ENCODE measurements around the gene SLC12A4.
A peak's percentile ranks its signal among the peaks of the same experiment; 100 is the strongest.
"Not testable (repeated sequence)": the region's sequence is repeated elsewhere in the genome, so short reads cannot be mapped to it uniquely, and the experiment has no call there.

The SLC12A4 gene

DNA sequence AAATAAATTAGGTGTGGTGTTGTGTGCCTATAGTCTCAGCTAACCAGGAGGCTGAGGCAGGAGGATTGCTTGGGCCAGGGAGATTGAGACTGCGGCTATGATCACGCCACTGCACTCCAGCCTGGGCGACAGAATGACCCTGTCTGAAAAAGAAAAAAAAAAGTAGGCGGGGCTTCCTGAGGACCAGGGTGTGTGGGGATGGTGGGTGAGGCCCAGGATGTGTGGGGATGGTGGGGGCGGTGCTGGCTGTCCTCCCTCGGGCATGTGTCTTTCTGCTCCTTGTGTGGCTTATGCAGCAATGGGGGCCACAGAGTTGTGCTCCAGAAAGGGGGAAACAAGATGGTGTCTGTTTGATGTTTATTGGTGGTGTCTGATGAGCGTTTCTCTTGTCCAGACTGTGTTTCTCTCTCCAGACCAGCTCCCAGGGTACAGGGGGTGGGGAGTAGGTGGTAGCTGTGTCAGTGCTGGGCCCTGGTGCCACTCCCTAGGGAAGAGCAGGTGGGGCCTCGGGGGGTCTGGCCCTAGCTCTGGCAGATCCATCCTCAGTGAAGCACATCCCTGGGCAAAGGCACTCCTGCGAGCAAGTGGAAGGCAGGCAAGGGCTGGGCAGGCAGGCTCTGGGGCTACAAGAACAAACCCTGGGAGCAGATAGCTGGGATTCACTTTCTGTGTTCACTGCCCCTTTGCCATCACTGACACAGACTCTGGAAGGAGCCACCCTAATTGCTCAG lies 26.8 kb downstream of the SLC12A4 start:
- DNase-seq (ENCODE audit: low read depth) = no peak

DNA sequence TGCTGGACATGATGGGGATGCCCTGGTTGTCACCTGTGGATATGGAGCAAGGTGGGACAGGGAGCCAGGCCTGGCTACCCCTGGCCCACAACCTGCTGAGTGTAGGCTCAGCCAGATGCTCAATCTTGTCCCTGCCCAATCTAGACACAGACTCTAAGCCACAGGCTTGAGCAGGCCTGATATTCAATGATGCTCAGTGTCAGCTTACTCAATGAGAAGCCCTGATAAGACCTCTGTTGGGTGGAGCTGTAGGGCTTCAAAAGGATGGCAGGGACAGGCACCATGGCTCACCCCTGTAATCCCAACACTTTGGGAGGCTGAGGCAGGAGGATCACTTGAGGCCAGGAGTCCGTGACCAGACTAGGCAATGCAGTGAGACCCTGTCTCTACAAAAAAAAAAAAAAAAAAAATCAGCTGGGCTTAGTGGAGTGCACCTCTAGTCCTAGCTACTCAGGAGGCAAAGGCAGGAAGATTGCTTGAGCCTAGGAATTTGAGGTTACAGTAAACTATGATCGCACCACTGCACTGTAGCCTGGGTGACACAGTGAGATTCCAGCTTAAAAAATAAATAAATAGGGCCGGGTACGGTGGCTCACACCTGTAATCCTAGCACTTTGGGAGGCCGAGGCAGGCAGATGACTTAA lies 27.9 kb downstream of the SLC12A4 start:
- DNase-seq (ENCODE audit: low read depth) = no peak

DNA sequence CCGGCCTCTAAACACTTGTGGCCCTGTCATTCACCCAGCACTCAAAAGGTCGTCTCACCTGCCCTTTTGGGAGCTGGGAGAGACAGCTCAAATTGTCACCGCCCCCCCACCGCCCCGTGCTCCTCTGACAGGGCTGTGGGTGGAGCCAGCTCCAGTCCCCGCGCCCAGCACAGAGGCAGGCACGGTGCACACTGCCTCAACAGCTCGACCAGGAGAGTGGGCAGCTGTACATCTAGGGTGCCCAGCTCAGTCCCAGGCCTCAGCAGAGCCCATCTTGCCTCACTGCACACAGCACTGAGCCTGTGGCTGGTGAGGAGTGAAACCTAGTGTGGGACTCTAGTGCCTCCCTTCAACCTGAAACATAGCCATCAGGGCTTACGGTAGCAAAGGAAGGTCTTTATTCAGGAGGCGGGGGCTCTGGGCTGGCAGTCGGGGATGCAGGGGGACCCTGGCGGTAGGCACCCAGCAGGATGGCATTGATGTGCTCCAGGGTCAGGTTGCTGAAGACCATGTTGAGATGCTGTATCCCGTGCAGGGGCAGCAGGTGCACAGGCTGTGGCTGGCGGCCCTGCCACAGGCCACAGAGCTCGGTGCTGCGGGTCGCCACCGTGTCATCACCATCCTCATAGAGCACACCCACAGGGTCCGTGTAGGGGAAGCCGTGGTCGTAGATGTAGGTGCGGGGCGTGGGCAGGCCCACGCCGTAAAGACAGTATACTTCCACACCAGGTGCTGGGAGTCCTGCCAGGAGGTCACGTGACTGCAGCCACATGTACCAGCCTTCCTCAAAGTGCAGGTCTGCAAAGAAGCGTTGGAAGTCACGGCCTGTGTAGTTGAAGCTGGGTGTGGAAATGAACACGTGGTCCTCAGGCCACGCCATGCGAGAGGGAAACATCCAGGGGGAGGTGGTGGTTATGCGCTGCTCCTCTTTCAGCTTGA lies 28.7 kb downstream of the SLC12A4 start:
- no peak for DNase-seq (ENCODE audit: low read depth)

DNA sequence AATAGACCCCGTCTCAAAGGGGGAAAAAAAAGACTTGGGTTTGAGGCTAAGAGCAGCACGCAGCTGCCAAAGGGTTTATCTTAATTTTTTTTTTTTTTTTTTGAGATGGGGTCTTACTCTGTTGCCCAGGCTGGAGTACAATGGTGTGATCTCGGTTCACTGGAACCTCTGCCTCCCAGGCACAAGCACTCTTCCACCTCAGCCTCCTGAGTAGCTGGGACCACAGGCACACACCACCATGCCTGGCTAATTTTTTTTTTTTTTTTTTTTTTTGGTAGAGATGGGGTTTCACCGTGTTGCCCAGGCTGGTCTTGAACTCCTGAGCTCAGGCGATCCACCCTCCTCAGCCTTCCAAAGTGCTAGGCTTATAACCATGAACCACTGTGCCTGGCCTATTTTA lies 30.7 kb downstream of the SLC12A4 start:
- DNase-seq (ENCODE audit: low read depth) = not testable (repeated sequence)

GRCh38 chr16:67936880-67937605 lies 31.4 kb downstream of the SLC12A4 start:
- DNase-seq (ENCODE audit: low read depth) = no peak

DNA sequence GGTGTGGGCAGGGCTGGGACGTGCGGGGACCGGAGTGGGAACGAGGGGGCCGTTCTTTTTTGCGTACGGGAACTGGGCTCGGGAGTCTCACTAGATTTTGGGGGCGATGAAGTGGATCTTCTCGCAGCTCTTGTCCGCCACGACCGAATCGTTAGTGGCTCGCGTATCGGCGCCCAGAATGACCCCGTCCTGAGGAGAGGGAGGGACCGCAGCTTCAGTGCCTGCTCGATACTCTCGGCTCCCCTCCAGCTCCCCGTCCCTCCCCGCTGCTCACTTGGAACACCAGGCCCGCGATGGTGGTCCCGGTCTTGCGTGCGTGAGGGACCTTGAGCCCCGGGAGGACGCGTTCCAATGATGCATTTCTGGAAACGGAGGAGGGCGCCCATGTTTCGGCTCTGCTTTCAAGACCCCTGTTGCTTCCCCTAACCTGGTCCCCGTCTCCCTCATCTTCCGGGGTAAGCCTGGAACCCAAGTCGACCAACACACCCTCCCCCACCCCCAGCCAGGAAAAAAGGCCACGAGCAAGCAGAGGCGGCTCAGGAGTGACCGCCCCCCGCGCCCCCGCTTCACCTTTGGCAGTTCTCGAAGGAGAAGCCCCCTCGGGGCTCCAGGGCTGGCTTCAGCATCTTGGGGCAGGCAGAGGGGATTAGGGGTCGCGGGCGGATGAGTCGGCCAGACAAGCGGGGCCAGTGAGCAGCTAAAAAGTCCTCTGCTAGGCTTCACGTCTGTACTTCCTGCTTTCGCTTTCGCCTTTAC lies 32.1 kb downstream of the SLC12A4 start, which contains the start of gene PSMB10:
PSMB10 (minus strand) TSS at position 727 of the 756 bp plus-strand sequence; CDS start at position 626, 101 bp downstream.
- no peak for DNase-seq (ENCODE audit: low read depth)

GRCh38 chr16:67935402-67936123 lies 32.9 kb downstream of the SLC12A4 start:
- DNase-seq (ENCODE audit: low read depth) = peak; percentile 76

GRCh38 chr16:67935101-67935401 lies 33.4 kb downstream of the SLC12A4 start:
- no peak for DNase-seq (ENCODE audit: low read depth)

DNA sequence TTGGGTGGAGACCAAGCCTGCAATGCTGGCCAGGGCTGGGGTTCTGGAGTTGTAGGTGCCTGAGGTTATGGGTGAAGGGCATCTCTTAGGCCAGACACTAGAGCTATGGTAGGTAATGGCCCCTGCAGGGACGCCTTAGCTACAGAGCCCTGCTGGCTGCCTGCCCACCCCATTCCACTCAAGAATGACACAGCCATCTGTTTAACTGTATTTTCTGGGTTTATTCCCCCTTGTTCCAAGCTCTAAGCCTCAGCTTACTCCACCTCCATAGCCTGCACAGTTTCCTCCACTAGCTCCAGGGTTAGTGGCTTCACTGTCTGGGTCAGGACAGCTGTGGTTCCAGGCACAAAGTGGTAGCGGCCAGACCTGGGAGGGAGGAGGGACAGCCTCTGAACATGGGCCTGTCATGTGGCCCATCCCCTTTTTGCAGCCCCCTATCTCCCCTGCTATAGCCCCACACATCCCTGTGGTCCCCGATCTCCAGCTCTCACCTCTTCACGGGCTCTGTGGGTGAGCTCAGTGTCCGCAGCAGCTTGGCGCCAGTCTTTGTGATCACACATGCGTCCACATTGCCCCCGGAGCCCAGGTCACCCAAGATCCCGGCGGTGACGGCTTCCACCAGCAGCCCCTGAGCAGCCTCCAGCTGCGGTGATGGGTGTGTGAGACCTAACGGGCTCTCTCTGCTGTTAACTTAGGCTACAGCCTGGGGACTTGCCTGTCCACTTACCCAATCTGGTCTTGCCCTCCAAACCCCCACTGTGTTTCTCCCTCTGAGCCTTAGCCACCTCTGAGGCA lies 33.9 kb downstream of the SLC12A4 start:
- DNase-seq (ENCODE audit: low read depth) = no peak

DNA sequence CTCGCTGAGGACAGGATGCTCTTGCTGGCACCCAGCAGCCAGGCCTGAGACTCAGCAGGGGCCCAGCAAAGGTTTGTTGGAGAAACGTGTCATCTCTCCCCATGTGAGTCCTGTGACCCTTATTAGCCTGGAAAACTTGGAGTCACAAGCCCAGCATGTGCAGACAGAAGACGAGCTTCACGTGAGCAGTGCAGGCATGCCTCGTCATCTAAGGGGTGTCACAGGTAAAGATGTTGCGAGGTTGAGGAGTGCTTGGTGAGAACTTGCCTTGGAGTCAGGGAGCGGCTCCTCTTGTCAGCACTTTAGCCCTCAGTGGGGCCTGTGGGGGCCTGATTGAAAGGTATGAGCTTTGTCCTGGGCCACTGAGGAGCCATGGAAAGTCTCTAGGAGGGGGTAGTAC lies 34.6 kb downstream of the SLC12A4 start:
- no peak for DNase-seq (ENCODE audit: low read depth)

DNA sequence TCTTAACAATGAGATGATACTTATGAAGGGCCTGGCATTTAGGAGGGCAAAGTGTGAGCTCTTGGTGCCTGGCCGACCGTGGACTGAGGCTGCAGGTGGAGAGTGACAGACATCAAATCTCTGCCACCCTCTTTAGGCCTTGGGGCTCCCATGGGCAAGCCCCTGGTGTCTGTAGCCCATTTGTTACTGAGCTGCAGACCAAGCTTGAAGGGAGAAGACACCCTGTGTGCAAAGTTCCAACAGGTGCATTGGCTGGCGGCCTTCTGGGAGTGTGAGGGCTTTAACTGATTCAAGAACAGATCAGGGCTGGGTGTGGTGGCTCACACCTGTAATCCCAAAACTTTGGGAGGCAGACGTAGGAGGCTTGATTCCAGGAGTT lies 36.0 kb downstream of the SLC12A4 start:
- no peak for DNase-seq (ENCODE audit: low read depth)

GRCh38 chr16:67931712-67932461 lies 36.5 kb downstream of the SLC12A4 start, which contains the start of gene CTRL:
Gene CTRL (minus strand): TSS chr16:67931862. CDS start chr16:67931852, 10 bp downstream.
- DNase-seq (ENCODE audit: low read depth) = no peak

GRCh38 chr16:67930678-67931211 lies 37.7 kb downstream of the SLC12A4 start:
- DNase-seq (ENCODE audit: low read depth) = no peak

DNA sequence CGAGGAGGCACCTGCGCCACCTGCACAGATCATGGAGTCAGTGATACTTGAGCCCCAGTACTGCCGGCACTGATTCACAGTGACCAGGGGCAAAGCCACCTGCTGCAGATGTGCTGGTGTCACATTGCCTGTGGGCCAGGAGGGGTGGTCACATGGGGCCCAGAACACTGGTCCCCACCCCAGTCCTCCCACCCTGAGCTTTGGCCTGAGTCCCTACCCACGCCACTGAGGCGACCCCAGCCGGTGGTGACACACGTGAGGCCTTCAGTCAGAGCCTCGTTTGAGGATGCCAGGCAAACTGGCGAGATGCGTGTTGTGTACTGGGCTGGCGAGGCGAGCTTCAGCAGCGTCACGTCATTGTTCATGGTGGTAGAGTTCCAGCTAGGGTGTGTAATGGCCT lies 38.2 kb downstream of the SLC12A4 start:
- no peak for DNase-seq (ENCODE audit: low read depth)

GRCh38 chr16:67928561-67929364 lies 39.7 kb downstream of the SLC12A4 start:
- no peak for DNase-seq (ENCODE audit: low read depth)

DNA sequence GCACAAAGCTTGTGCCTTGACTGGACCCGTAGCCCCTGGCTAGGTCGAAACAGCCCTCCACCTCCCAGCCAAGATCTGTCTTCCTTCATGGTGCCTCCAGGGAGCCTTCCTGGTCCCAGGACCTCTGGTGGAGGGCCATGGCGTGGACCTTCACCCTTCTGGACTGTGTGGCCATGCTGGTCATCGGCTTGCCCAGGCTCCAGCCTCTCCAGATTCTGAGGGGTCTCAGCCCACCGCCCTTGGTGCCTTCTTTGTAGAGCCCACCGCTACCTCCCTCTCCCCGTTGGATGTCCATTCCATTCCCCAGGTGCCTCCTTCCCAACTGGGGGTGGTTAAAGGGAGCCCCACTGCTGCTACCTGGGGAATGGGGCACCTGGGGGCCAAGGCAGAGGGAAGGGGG lies 40.3 kb downstream of the SLC12A4 start:
- DNase-seq (ENCODE audit: low read depth) = no peak

DNA sequence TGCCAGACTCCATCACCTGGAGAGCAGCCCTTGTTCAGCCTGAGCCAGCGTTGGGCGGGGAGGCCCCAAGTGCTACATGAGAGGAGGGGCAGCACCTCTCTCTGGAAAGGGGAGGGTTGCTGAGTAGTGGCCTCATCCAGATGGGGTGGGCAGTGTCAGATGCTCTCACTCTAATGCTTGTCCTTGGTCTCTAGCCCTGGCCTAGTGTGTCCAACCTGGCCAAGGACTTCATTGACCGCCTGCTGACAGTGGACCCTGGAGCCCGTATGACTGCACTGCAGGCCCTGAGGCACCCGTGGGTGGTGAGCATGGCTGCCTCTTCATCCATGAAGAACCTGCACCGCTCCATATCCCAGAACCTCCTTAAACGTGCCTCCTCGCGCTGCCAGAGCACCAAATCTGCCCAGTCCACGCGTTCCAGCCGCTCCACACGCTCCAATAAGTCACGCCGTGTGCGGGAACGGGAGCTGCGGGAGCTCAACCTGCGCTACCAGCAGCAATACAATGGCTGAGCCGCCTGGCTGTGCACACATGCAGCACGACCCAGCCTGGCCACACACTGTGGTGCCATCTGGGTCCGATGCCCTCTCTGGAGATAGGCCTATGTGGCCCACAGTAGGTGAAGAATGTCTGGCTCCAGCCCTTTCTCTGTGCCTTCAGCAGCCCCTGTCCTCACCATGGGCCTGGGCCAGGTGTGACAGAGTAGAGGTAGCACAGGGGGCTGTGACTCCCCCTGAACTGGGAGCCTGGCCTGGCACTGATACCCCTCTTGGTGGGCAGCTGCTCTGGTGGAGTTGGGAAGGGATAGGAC lies 41.1 kb downstream of the SLC12A4 start:
- no peak for DNase-seq (ENCODE audit: low read depth)

All from HS-27A (cell line).